AG04450 (cell line): ENCODE results near the gene ARHGAP24. TPM values are rescaled to one million over a fixed set of nuclear protein-coding genes. Genes with fewer than 3 reads are reported as not detected.
A peak's percentile ranks its signal among the peaks of the same experiment; 100 is the strongest.

Experiments
- CTCF ChIA-PET: fragments of 300-600, 350-600 bp; formaldehyde crosslinking; extraction: SDS; loops from one replicate; lab custom pipeline; 2022; ENCODE audit warnings: antibody characterized with exemption, inconsistent platforms; lab: Charles Lee
- POLR2A ChIA-PET: fragments of 350-600 bp; formaldehyde crosslinking; extraction: SDS; loops from one replicate; lab custom pipeline; 2021; ENCODE audit warnings: antibody characterized with exemption, inconsistent platforms; lab: Yijun Ruan, JAX
- DNase-seq: peaks from one replicate; pipeline ENCODE4 v3.0.0-alpha.2; 2011; ENCODE audit warnings: low read depth, low spot score
- H3K27ac ChIP-seq: one replicate; pipeline ENCODE4 v1.5.1; 2012; ENCODE audit warnings: low read depth, low read length, control low read depth
- H3K27me3 ChIP-seq: one replicate; pipeline ENCODE4 v1.6.0; 2012; ENCODE audit warnings: low read length; ENCODE audit not compliant: control insufficient read depth, insufficient read depth
- H3K4me3 ChIP-seq: 2 replicates; pipeline ENCODE4 v1.5.1; 2011; ENCODE audit warnings: mild to moderate bottlenecking, low read depth, low read length, control low read depth
- H3K9me3 ChIP-seq: 2 replicates; pipeline ENCODE4 v1.5.1; 2012; ENCODE audit warnings: low read length; ENCODE audit not compliant: control insufficient read depth, insufficient read depth
- polyA plus RNA-seq: library from polyadenylated mRNA; depleted of rRNA; stranded (reverse); fragments of >200 nt; gene quantifications from 2 replicates; pipeline ENCODE4 v1.2.3, GENCODE V29; 2011
- TF ChIP-seq, protein P1 (sequence below): IDR thresholded peaks from 2 replicates; pipeline ENCODE4 v1.5.1; 2011; ENCODE audit warnings: low read depth, low read length, control low read depth, inconsistent platforms

ARHGAP24 gene
- polyA plus RNA-seq, 1 experiment = 16.8 TPM

DNA sequence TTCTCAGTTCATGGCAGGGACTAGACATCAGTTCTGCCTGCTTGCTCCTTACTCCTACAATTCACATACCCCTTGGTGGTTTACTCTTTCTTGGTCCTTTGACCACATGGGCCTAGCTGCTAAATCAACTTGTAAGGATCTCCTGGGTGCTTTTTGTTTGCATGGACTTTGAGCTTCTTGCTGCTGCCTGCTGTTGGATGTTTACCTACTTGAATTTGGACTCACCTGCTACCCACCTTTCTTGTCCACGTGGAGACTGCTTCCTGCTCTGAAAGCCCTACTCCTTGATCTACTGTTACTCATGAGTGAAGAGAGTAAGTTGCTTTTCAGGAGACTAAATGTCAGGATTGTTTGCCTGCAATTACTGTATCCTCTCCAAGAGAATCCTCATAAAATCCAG lies 15.2 kb upstream of the ARHGAP24 start:
- POLR2A ChIA-PET = no interaction called here
- Histone ChIP-seq H3K9me3 (no peaks in the 10 kb centered on the region), H3K27me3 (no peaks in the 10 kb centered on the region), H3K27ac (no peak overlapping the region), H3K4me3 (no peak overlapping the region)
- TF ChIP-seq, protein P1, sequence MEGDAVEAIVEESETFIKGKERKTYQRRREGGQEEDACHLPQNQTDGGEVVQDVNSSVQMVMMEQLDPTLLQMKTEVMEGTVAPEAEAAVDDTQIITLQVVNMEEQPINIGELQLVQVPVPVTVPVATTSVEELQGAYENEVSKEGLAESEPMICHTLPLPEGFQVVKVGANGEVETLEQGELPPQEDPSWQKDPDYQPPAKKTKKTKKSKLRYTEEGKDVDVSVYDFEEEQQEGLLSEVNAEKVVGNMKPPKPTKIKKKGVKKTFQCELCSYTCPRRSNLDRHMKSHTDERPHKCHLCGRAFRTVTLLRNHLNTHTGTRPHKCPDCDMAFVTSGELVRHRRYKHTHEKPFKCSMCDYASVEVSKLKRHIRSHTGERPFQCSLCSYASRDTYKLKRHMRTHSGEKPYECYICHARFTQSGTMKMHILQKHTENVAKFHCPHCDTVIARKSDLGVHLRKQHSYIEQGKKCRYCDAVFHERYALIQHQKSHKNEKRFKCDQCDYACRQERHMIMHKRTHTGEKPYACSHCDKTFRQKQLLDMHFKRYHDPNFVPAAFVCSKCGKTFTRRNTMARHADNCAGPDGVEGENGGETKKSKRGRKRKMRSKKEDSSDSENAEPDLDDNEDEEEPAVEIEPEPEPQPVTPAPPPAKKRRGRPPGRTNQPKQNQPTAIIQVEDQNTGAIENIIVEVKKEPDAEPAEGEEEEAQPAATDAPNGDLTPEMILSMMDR = no peak
- no peak for DNase-seq
- CTCF ChIA-PET = no interaction called here

GRCh38 chr4:85474356-85474755 lies 594 bp upstream of the ARHGAP24 start:
- CTCF ChIA-PET = interaction anchor here (1.4 to 1.5 kb wide), 2 partner anchors 274 to 496 kb away, joined by 4 to 5 read pairs; no protein-coding TSS in a partner anchor
- H3K4me3 ChIP-seq = peak overlapping the region; percentile 57
- DNase-seq = no peak
- TF ChIP-seq, protein P1 = no peak
- POLR2A ChIA-PET = interaction anchor here (1.3 kb wide), 1 partner anchor 288 kb away, joined by 3 read pairs; no protein-coding TSS in a partner anchor
- H3K9me3 ChIP-seq = no peaks in the 10 kb centered on the region
- H3K27me3 ChIP-seq = peaks cover 2% of the 10 kb centered on the region
- H3K27ac ChIP-seq = no peak overlapping the region

DNA sequence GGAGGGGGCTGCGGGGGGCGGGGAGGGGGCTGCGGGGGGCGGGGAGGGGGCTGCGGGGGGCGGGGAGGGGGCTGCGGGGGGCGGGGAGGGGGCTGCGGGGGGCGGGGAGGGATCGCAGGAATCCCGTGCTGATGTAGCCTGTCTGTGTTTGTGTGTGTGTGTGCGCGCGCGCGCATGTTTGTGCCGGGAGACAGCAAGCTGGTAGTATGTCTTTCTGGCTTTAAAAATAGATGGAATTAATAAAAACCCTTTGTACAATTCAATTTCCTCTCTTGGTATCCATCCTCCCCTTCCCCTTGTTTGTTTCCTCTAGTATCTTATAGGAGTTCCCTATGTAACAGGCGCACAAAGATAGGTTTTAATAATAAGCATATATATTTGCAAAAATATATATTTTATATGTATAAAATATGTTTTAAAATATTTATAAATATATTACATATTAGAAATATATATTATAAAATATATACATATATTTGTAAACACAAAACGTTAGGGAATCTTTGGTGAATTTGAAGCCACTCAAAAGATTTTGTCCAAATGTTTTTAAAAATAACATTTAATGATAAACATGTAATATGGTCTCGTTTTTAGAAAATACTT lies 782 bp downstream of the ARHGAP24 start:
- TF ChIP-seq, protein P1 = no peak
- DNase-seq = no peak
- Histone ChIP-seq H3K27me3 (peaks cover 2% of the 10 kb centered on the region), H3K27ac (no peak overlapping the region), H3K4me3 (peak overlapping the region; percentile 57), H3K9me3 (no peaks in the 10 kb centered on the region)
- CTCF ChIA-PET = interaction anchor here (0.6 to 1.5 kb wide), 3 partner anchors 12 to 494 kb away, joined by 3 to 5 read pairs (median 4); no protein-coding TSS in a partner anchor
- POLR2A ChIA-PET = interaction anchor here (1.3 kb wide), 1 partner anchor 287 kb away, joined by 3 read pairs; no protein-coding TSS in a partner anchor

- no peak overlapping the region for H3K4me3 ChIP-seq
- CTCF ChIA-PET = no interaction called here
Measured at GRCh38 chr4:85476381-85476780, 1.4 kb downstream of the ARHGAP24 start.

DNA sequence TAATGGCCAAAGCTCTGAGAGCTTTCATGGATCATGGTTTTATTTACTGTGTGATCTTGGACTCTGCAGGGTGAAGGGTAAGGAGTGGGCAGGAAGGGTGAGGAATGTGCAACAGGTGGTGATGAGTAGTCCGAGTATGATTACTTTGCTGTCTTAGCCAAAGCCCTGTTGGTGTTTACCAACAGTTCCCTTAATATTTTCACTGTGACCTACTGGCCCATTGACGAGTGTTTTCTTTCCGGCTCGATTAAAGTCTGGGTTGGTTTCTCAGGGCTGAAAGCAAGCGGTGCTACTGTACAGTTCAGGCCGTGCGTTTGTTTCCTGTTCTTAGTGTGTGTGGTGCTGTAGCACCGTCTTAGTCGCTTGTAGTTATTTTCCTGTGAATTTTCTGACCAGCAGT lies 2.6 kb downstream of the ARHGAP24 start:
- TF ChIP-seq, protein P1 = no peak
- DNase-seq = no peak
- POLR2A ChIA-PET = no interaction called here
- H3K4me3 ChIP-seq = no peak overlapping the region
- CTCF ChIA-PET = no interaction called here
- no peaks in the 10 kb centered on the region for H3K9me3 ChIP-seq
- peaks cover 2% of the 10 kb centered on the region for H3K27me3 ChIP-seq
- H3K27ac ChIP-seq = no peak overlapping the region

More at GRCh38 chr4:85476381-85476780, 1.4 kb downstream of the ARHGAP24 start:
- Histone ChIP-seq H3K27ac (no peak overlapping the region), H3K27me3 (peaks cover 2% of the 10 kb centered on the region), H3K9me3 (no peaks in the 10 kb centered on the region)
- TF ChIP-seq, protein P1 = no peak
- DNase-seq = no peak
- POLR2A ChIA-PET = no interaction called here
